ENCODE results near the gene LPCAT2. TPM values are rescaled to one million over a fixed set of nuclear protein-coding genes. Genes with fewer than 3 reads are reported as not detected.

The LPCAT2 gene
- total and polyA plus RNA-seq, 2 donors (not counting 3 experiments of a cell fraction or from before 2014, with no cell fraction given): 64.5 to 72.9 TPM

- POLR2A ChIA-PET: no interaction called here
- FAIRE-seq (no peak), DNase-seq (ENCODE audit: low read depth, low spot score) (no peak)
- H3K4me3 ChIP-seq (replicated peaks in 1 of 3; ENCODE audit: insufficient read depth in 1 of 3, low read depth in 1 of 3, low read length in 3 of 3): no peak overlapping the region
- no peak overlapping the region for H3K4me2 ChIP-seq (ENCODE audit: insufficient read depth, low read length)
- H2AFZ ChIP-seq (ENCODE audit: low read depth, low read length): no peak overlapping the region
- H3K36me3 ChIP-seq (ENCODE audit: control insufficient read depth in 2 of 2, extremely low read depth in 1 of 2, insufficient read depth in 2 of 2, low read length in 2 of 2): peaks cover 15% of the 10 kb centered on the region in 2 experiments
- no peaks in the 10 kb centered on the region for H4K20me1 ChIP-seq (replicated peaks; ENCODE audit: control insufficient read depth, extremely low read depth, insufficient read depth, low read length)
- intact Hi-C loops (cut with micrococcal nuclease): no loop called here
- dilution Hi-C loops (cut with MboI; ENCODE audit: extremely low pct_ligation_motif_present, low sequenced_read_pairs): no loop called here
- H3K9me1 ChIP-seq (replicated peaks; ENCODE audit: control insufficient read depth, extremely low read depth, insufficient read depth, low read length): no peaks in the 10 kb centered on the region
- CTCF ChIA-PET: interaction anchor here (0.8 to 1.6 kb wide), 2 partner anchors 21 to 108 kb away, joined by 3 read pairs; no protein-coding TSS in a partner anchor
- no peaks in the 10 kb centered on the region for H3K79me2 ChIP-seq (ENCODE audit: control insufficient read depth, insufficient read depth, low read length)
- peaks cover 28% of the 10 kb centered on the region for H3K4me1 ChIP-seq (ENCODE audit: control insufficient read depth, extremely low read depth, insufficient read depth, low read length)
- TF ChIP-seq GATA2 (IDR thresholded peaks at IDR 0.05; ENCODE audit: insufficient read depth, insufficient read length, low read depth, low read length): no peak
- H3K27ac ChIP-seq (ENCODE audit: insufficient read depth, low read depth, low read length): no peak overlapping the region
- no peaks in the 10 kb centered on the region for H3K27me3 ChIP-seq (ENCODE audit: control insufficient read depth in 2 of 2, insufficient read depth in 2 of 2, low read length in 2 of 2)
- H3K9ac ChIP-seq (replicated peaks; ENCODE audit: extremely low read depth, insufficient read depth, low read length): no peak overlapping the region
- BruUV-seq (replicated peaks): no TSS peak
- no peaks in the 10 kb centered on the region for H3K9me3 ChIP-seq (replicated peaks; ENCODE audit: control insufficient read depth, insufficient read depth, low read length)
Observed at GRCh38 chr16:55572439-55572838, 63.6 kb downstream of the LPCAT2 start.

GRCh38 chr16:55574811-55575210, 65.9 kb downstream of the LPCAT2 start:
- Histone ChIP-seq H3K9ac (replicated peaks; ENCODE audit: extremely low read depth, insufficient read depth, low read length) (no peak overlapping the region), H3K27ac (ENCODE audit: insufficient read depth, low read depth, low read length) (no peak overlapping the region), H4K20me1 (replicated peaks; ENCODE audit: control insufficient read depth, extremely low read depth, insufficient read depth, low read length) (no peaks in the 10 kb centered on the region), H3K4me2 (ENCODE audit: insufficient read depth, low read length) (no peak overlapping the region), H3K27me3 (ENCODE audit: control insufficient read depth in 2 of 2, insufficient read depth in 2 of 2, low read length in 2 of 2) (no peaks in the 10 kb centered on the region), H3K36me3 (ENCODE audit: control insufficient read depth in 2 of 2, extremely low read depth in 1 of 2, insufficient read depth in 2 of 2, low read length in 2 of 2) (peaks cover 19 to 30% of the 10 kb centered on the region in 2 experiments), H2AFZ (ENCODE audit: low read depth, low read length) (no peak overlapping the region), H3K79me2 (ENCODE audit: control insufficient read depth, insufficient read depth, low read length) (no peaks in the 10 kb centered on the region), H3K9me3 (replicated peaks; ENCODE audit: control insufficient read depth, insufficient read depth, low read length) (no peaks in the 10 kb centered on the region), H3K4me3 (replicated peaks in 1 of 3; ENCODE audit: insufficient read depth in 1 of 3, low read depth in 1 of 3, low read length in 3 of 3) (no peak overlapping the region), H3K4me1 (ENCODE audit: control insufficient read depth, extremely low read depth, insufficient read depth, low read length) (peaks cover 6% of the 10 kb centered on the region), H3K9me1 (replicated peaks; ENCODE audit: control insufficient read depth, extremely low read depth, insufficient read depth, low read length) (no peaks in the 10 kb centered on the region)
- POLR2A ChIA-PET: no interaction called here
- FAIRE-seq (no peak), DNase-seq (ENCODE audit: low read depth, low spot score) (no peak)
- CTCF ChIA-PET: no interaction called here
- intact Hi-C loops (cut with micrococcal nuclease): no loop called here
- BruUV-seq (replicated peaks): no TSS peak
- TF ChIP-seq MYC (IDR thresholded peaks at IDR 0.05; ENCODE audit: low read depth, low read length) (no peak), POLR2AphosphoS5 (IDR thresholded peaks at IDR 0.05; ENCODE audit: insufficient read depth, low read depth, low read length) (no peak), MAX (IDR thresholded peaks at IDR 0.05; ENCODE audit: insufficient read depth, insufficient read length) (no peak), FOS (IDR thresholded peaks at IDR 0.05; ENCODE audit: borderline replicate concordance, insufficient read depth, low read length) (no peak), EZH2 (IDR thresholded peaks at IDR 0.05; ENCODE audit: borderline replicate concordance, low read depth, low read length, severe bottlenecking) (no peak), GATA2 (IDR thresholded peaks at IDR 0.05; ENCODE audit: insufficient read depth, insufficient read length, low read depth, low read length) (no peak), JUN (IDR thresholded peaks at IDR 0.05; ENCODE audit: borderline replicate concordance, insufficient read depth, insufficient read length, low read depth) (no peak), POLR2A (IDR thresholded peaks at IDR 0.05; ENCODE audit: low read depth, low read length) (no peak)
- TF ChIP-seq, protein P1, sequence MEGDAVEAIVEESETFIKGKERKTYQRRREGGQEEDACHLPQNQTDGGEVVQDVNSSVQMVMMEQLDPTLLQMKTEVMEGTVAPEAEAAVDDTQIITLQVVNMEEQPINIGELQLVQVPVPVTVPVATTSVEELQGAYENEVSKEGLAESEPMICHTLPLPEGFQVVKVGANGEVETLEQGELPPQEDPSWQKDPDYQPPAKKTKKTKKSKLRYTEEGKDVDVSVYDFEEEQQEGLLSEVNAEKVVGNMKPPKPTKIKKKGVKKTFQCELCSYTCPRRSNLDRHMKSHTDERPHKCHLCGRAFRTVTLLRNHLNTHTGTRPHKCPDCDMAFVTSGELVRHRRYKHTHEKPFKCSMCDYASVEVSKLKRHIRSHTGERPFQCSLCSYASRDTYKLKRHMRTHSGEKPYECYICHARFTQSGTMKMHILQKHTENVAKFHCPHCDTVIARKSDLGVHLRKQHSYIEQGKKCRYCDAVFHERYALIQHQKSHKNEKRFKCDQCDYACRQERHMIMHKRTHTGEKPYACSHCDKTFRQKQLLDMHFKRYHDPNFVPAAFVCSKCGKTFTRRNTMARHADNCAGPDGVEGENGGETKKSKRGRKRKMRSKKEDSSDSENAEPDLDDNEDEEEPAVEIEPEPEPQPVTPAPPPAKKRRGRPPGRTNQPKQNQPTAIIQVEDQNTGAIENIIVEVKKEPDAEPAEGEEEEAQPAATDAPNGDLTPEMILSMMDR (IDR thresholded peaks at IDR 0.05; ENCODE audit: extremely low read depth in 1 of 2, insufficient read depth in 1 of 2, low read depth in 1 of 2, low read length in 2 of 2): no peak
- dilution Hi-C loops (cut with MboI; ENCODE audit: extremely low pct_ligation_motif_present, low sequenced_read_pairs): no loop called here
